B cell (primary cell): ENCODE results near the gene ERBB4. TPM values are rescaled to one million over a fixed set of nuclear protein-coding genes. Genes with fewer than 3 reads are reported as not detected.

Experiments
- ATAC-seq: fragments of 200-7000 bp; cut with Tn5 transposase; one replicate; pipeline ENCODE4 v1.10.0; 2021; ENCODE audit warnings: low read depth, mild to moderate bottlenecking, moderate number of reproducible peaks, moderate library complexity
- CTCF ChIA-PET: fragments of 350-600 bp; sonication (Branson Sonifier 250); formaldehyde crosslinking; loops from one replicate; lab custom pipeline; 2021; ENCODE audit warnings: antibody characterized with exemption, inconsistent platforms; lab: Charles Lee
- POLR2A ChIA-PET: fragments of 350-600 bp; sonication (Branson Sonifier 250); formaldehyde crosslinking; loops from one replicate; lab custom pipeline; 2021; ENCODE audit warnings: antibody characterized with exemption; lab: Charles Lee
- DNase-seq: peaks from one replicate; pipeline ENCODE4 v3.0.0; 2013
- H2AFZ ChIP-seq: 2 replicates; pipeline ENCODE4 v1.6.1; 2012; ENCODE audit warnings: mild to moderate bottlenecking, low read depth, low read length; ENCODE audit not compliant: insufficient read depth, poor library complexity, severe bottlenecking
- H3K27ac ChIP-seq, 2 donors: 1 replicate in 1 of 2; 2 replicates in 1 of 2; pipeline ENCODE4 v1.5.1; 2012 to 2013; ENCODE audit warnings: low read length in 2 of 2, mild to moderate bottlenecking in 2 of 2, moderate library complexity in 1 of 2
- H3K27me3 ChIP-seq, 4 experiments: fragments of 200-600 bp in 1 of 4; sonication (generic) in 1 of 4; replicated peaks in 1 of 4; 1 replicate in 2 of 4; 2 replicates in 2 of 4; pipeline versions ENCODE4 v1.6.1 to v1.7.0; 2013 to 2016; ENCODE audit warnings: low read length in 3 of 4, mild to moderate bottlenecking in 2 of 4, mixed read lengths in 1 of 4, moderate library complexity in 1 of 4; ENCODE audit not compliant: insufficient read depth in 4 of 4, control insufficient read depth in 3 of 4; ENCODE audit errors: control extremely low read depth in 1 of 4
- H3K36me3 ChIP-seq, 2 experiments: replicated peaks in 1 of 2; 1 replicate in 1 of 2; 2 replicates in 1 of 2; pipeline versions ENCODE4 v1.6.1 to v1.7.1; 2013; ENCODE audit warnings: low read length in 1 of 2; ENCODE audit not compliant: insufficient read depth in 2 of 2, control insufficient read depth in 1 of 2; ENCODE audit errors: control extremely low read depth in 1 of 2, extremely low read depth in 1 of 2
- H3K4me1 ChIP-seq, 2 donors: fragments of 200-600 bp in 1 of 2; sonication (generic) in 1 of 2; 1 replicate in 1 of 2; 2 replicates in 1 of 2; pipeline versions ENCODE4 v1.5.1 to v1.6.1; 2013 to 2017; ENCODE audit warnings: low read length in 2 of 2; ENCODE audit not compliant: control insufficient read depth in 2 of 2, insufficient read depth in 2 of 2
- H3K4me2 ChIP-seq: replicated peaks from 2 replicates; pipeline ENCODE3; 2012; ENCODE audit warnings: mild to moderate bottlenecking, low read depth, low read length; ENCODE audit not compliant: poor library complexity, severe bottlenecking
- H3K4me3 ChIP-seq, 5 experiments: fragments of 200-600 bp in 1 of 5; sonication (generic) in 1 of 5; 1 replicate in 3 of 5; 2 replicates in 2 of 5; pipeline versions ENCODE4 v1.5.1 to v1.7.0; 2011 to 2016; ENCODE audit warnings: low read length in 4 of 5, mild to moderate bottlenecking in 4 of 5, low read depth in 2 of 5, control low read depth in 1 of 5, moderate library complexity in 1 of 5; ENCODE audit not compliant: insufficient read depth in 1 of 5; ENCODE audit errors: control extremely low read depth in 1 of 5, extremely low read depth in 1 of 5
- H3K79me2 ChIP-seq: fragments of 200-600 bp; sonication (generic); one replicate; pipeline ENCODE4 v1.6.0; 2016; ENCODE audit warnings: low read length; ENCODE audit not compliant: control insufficient read depth, insufficient read depth
- H3K9ac ChIP-seq: fragments of 200-600 bp; sonication (generic); 2 replicates; pipeline ENCODE4 v1.6.1; 2017; ENCODE audit warnings: mild to moderate bottlenecking, low read length, moderate library complexity
- H3K9me3 ChIP-seq, 3 donors: one replicate each; pipeline versions ENCODE4 v1.6.1 to v1.7.1; 2013; ENCODE audit warnings: low read length in 2 of 3; ENCODE audit not compliant: control insufficient read depth in 2 of 3, insufficient read depth in 1 of 3; ENCODE audit errors: control extremely low read depth in 1 of 3
- H4K20me1 ChIP-seq: 2 replicates; pipeline ENCODE4 v1.6.0; 2012; ENCODE audit warnings: mild to moderate bottlenecking, low read length; ENCODE audit not compliant: insufficient read depth, control insufficient read depth, poor library complexity, severe bottlenecking
- H3K27ac Mint-ChIP-seq: one replicate; pipeline ENCODE4 v1.8.0; 2021; ENCODE audit warnings: mixed read lengths
- H3K27me3 Mint-ChIP-seq: one replicate; pipeline ENCODE4 v1.8.0; 2021; ENCODE audit warnings: mixed read lengths
- H3K4me1 Mint-ChIP-seq: one replicate; pipeline ENCODE4 v1.8.0; 2021; ENCODE audit warnings: mixed read lengths
- H3K4me3 Mint-ChIP-seq: one replicate; pipeline ENCODE4 v1.8.0; 2021; ENCODE audit warnings: mixed read lengths
- H3K9me3 Mint-ChIP-seq: one replicate; pipeline ENCODE4 v1.8.0; 2022; ENCODE audit warnings: mixed read lengths; ENCODE audit not compliant: insufficient read depth
- EZH2 ChIP-seq: IDR thresholded peaks from 2 replicates; pipeline ENCODE4 v1.6.1; 2012; ENCODE audit warnings: borderline replicate concordance, low read depth, mild to moderate bottlenecking, moderate library complexity, low read length; ENCODE audit not compliant: insufficient read depth, poor library complexity, severe bottlenecking
- WGBS: methylation state at CpG from one replicate; pipeline ENCODE4 v1.1.5; 2013; ENCODE audit warnings: missing lambda C conversion rate; ENCODE audit not compliant: insufficient coverage; 5-methylcytosine and 5-hydroxymethylcytosine counted together
- intact Hi-C: fragments of 100-400 bp; cut with micrococcal nuclease; formaldehyde crosslinking; loops from one replicate; pipeline ENCODE4 v1.10.0; 2022
- polyA plus RNA-seq: library from polyadenylated mRNA; depleted of rRNA; stranded (reverse); fragments of >200 nt; gene quantifications from 2 replicates; pipeline ENCODE4 v1.2.3, GENCODE V29; 2012
- total RNA-seq, 2 donors: library from RNA; stranded (reverse); fragments of 120-200 nt in 1 of 2; gene quantifications; 1 replicate in 1 of 2; 2 replicates in 1 of 2; pipeline versions ENCODE4 v1.2.3 to v1.2.4, GENCODE V29; 2013 to 2022
- TF ChIP-seq, protein P1 (sequence below): fragments of 200-600 bp; IDR thresholded peaks from one replicate; pipeline ENCODE4 v1.8.0; 2022; ENCODE audit warnings: antibody characterized with exemption, mild to moderate bottlenecking

The ERBB4 gene
- total and polyA plus RNA-seq, 2 donors (not counting 1 experiment from before 2014, with no cell fraction given): not detected

DNA sequence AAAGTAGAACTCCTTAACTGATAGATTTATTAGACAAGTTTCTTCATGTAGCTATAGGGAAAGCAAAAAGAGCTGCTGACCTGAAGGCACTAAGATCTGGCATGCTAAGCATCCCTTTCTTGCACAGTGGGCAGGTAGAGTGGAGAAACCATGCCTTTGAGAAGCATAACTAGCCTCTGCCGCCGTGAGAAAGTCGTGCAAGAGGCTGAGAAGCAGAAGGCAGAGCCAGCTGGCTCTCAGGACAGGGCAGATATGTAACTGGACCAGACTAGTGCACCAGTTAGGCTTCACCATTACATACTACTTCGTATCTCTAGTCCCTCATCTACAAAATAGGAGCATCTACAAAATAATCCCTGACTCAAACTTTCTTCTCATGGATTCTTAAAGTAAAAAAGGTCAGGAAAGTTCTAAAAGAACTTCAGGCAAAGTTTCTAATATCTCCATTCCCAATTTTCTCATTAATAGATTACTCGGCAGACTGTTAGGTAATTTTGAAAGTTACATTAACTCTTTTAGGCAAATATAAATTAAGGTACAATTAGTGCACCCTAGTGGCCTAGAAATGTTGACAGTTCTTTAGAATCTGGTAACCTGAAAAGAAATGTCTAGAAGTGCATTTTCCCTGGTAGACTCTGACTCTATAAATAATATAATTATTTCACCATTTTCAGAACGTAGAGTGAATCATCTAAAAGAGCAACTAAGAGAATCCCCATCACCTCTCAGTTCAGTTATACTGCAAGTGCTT lies 10.3 kb downstream of the ERBB4 start:
- DNase-seq (no peak), ATAC-seq (no peak)
- CTCF ChIA-PET: no interaction called here
- intact Hi-C loops: no loop called here
- H3K4me3 Mint-ChIP-seq: no peak overlapping the region
- Histone ChIP-seq H3K9ac (no peak overlapping the region), H2AFZ (no peak overlapping the region), H3K27me3 (peaks cover 0 to 8% (median under 1%) of the 10 kb centered on the region in 4 experiments), H4K20me1 (no peaks in the 10 kb centered on the region), H3K79me2 (no peaks in the 10 kb centered on the region), H3K4me3 (no peak overlapping the region), H3K4me1 (no peaks in the 10 kb centered on the region), H3K27ac (no peak overlapping the region), H3K9me3 (no peaks in the 10 kb centered on the region), H3K36me3 (no peaks in the 10 kb centered on the region), H3K4me2 (no peak overlapping the region)
- no peak overlapping the region for H3K27ac Mint-ChIP-seq
- POLR2A ChIA-PET: no interaction called here
- H3K27me3 Mint-ChIP-seq: peaks cover 4% of the 10 kb centered on the region
- WGBS: 65% methylated on average over 4 of the region's 6 CpGs
- TF ChIP-seq, protein P1, sequence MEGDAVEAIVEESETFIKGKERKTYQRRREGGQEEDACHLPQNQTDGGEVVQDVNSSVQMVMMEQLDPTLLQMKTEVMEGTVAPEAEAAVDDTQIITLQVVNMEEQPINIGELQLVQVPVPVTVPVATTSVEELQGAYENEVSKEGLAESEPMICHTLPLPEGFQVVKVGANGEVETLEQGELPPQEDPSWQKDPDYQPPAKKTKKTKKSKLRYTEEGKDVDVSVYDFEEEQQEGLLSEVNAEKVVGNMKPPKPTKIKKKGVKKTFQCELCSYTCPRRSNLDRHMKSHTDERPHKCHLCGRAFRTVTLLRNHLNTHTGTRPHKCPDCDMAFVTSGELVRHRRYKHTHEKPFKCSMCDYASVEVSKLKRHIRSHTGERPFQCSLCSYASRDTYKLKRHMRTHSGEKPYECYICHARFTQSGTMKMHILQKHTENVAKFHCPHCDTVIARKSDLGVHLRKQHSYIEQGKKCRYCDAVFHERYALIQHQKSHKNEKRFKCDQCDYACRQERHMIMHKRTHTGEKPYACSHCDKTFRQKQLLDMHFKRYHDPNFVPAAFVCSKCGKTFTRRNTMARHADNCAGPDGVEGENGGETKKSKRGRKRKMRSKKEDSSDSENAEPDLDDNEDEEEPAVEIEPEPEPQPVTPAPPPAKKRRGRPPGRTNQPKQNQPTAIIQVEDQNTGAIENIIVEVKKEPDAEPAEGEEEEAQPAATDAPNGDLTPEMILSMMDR: no peak
- TF ChIP-seq EZH2: no peak
- H3K9me3 Mint-ChIP-seq: no peaks in the 10 kb centered on the region
- H3K4me1 Mint-ChIP-seq: no peaks in the 10 kb centered on the region

- no peak overlapping the region for H3K4me2 ChIP-seq
- Mint-ChIP-seq H3K4me3 (no peak overlapping the region), H3K27me3 (peaks cover 4% of the 10 kb centered on the region), H3K27ac (no peak overlapping the region), H3K4me1 (no peaks in the 10 kb centered on the region), H3K9me3 (no peaks in the 10 kb centered on the region)
- no peak overlapping the region for H3K9ac ChIP-seq
- DNase-seq: no peak
- CTCF ChIA-PET: no interaction called here
- TF ChIP-seq, protein P1: no peak
- TF ChIP-seq EZH2: no peak
- intact Hi-C loops: no loop called here
- H3K4me3 ChIP-seq: no peak overlapping the region
- no peaks in the 10 kb centered on the region for H3K4me1 ChIP-seq
- H3K27me3 ChIP-seq: no peaks in the 10 kb centered on the region
- H3K79me2 ChIP-seq: no peaks in the 10 kb centered on the region
- ATAC-seq: no peak
- no peak overlapping the region for H2AFZ ChIP-seq
- no CpG with 5 or more reads among the region's 1 CpG for WGBS
- no peaks in the 10 kb centered on the region for H3K36me3 ChIP-seq
- POLR2A ChIA-PET: no interaction called here
- H3K9me3 ChIP-seq: no peaks in the 10 kb centered on the region
- no peaks in the 10 kb centered on the region for H4K20me1 ChIP-seq
- no peak overlapping the region for H3K27ac ChIP-seq
Measured at GRCh38 chr2:212526059-212526458, 12.5 kb downstream of the ERBB4 start.
